MM.1S (cell line): ENCODE data around the gene KPRP.

Source experiments
- DNase-seq: peaks from one replicate; pipeline ENCODE4 v3.0.0-alpha.2; 2015
- H2AFZ ChIP-seq: fragments of 300-600 bp; sonication (generic); 2 replicates; pipeline ENCODE4 v1.6.0; 2016; ENCODE audit warnings: antibody characterized with exemption, low read length
- H3F3A ChIP-seq: fragments of 300-600 bp; sonication (generic); 2 replicates; pipeline ENCODE4 v1.6.1; 2016; ENCODE audit warnings: mild to moderate bottlenecking, antibody characterized with exemption, low read length, moderate library complexity, mixed read lengths; ENCODE audit not compliant: insufficient read depth
- H3K27ac ChIP-seq: fragments of 300-600 bp; sonication (generic); 2 replicates; pipeline ENCODE4 v1.5.1; 2016; ENCODE audit warnings: mild to moderate bottlenecking, low read length
- H3K27me3 ChIP-seq: fragments of 300-600 bp; sonication (generic); replicated peaks from 2 replicates; pipeline ENCODE4 v1.6.0; 2016; ENCODE audit warnings: low read length; ENCODE audit not compliant: insufficient read depth
- H3K36me3 ChIP-seq: fragments of 300-600 bp; sonication (generic); replicated peaks from 2 replicates; pipeline ENCODE4 v1.6.1; 2016; ENCODE audit warnings: mild to moderate bottlenecking, low read length, mixed read lengths; ENCODE audit not compliant: insufficient read depth
- H3K4me1 ChIP-seq: fragments of 300-600 bp; sonication (generic); 2 replicates; pipeline ENCODE4 v1.6.1; 2016; ENCODE audit warnings: low read length, mixed read lengths
- H3K4me2 ChIP-seq: fragments of 300-600 bp; sonication (generic); 2 replicates; pipeline ENCODE4 v1.6.0; 2016; ENCODE audit warnings: low read depth, low read length
- H3K4me3 ChIP-seq: fragments of 300-600 bp; sonication (generic); 2 replicates; pipeline ENCODE4 v1.5.1; 2016; ENCODE audit warnings: low read length, mixed read lengths
- H3K79me2 ChIP-seq: fragments of 300-600 bp; sonication (generic); 2 replicates; pipeline ENCODE4 v1.6.1; 2016; ENCODE audit warnings: mixed run types, low read length, mixed read lengths
- H3K9ac ChIP-seq: fragments of 300-600 bp; sonication (generic); 2 replicates; pipeline ENCODE4 v1.6.1; 2016; ENCODE audit warnings: low read length, mixed read lengths
- H3K9me2 ChIP-seq: fragments of 300-600 bp; sonication (generic); replicated peaks from 2 replicates; pipeline ENCODE4 v1.6.1; 2016; ENCODE audit warnings: mild to moderate bottlenecking, low read length, mixed read lengths; ENCODE audit not compliant: insufficient read depth
- H3K9me3 ChIP-seq: fragments of 300-600 bp; sonication (generic); replicated peaks from 2 replicates; pipeline ENCODE4 v1.6.1; 2016; ENCODE audit warnings: mild to moderate bottlenecking, low read length, mixed read lengths; ENCODE audit not compliant: insufficient read depth
- H4K20me1 ChIP-seq: fragments of 300-600 bp; sonication (generic); 2 replicates; pipeline ENCODE4 v1.6.1; 2016; ENCODE audit warnings: mild to moderate bottlenecking, low read length, moderate library complexity, mixed read lengths; ENCODE audit not compliant: insufficient read depth
- CTCF ChIP-seq: fragments of 300-600 bp; sonication (generic); IDR thresholded peaks from 2 replicates; pipeline ENCODE4 v1.5.1; 2016; ENCODE audit warnings: antibody characterized with exemption, low read length, mixed read lengths
- EZH2 ChIP-seq: fragments of 300-600 bp; sonication (generic); optimal IDR thresholded peaks from 2 replicates; pipeline ENCODE3; 2017; ENCODE audit warnings: low read depth, mild to moderate bottlenecking, antibody characterized with exemption, low read length, mixed read lengths
- EZH2phosphoT487 ChIP-seq: fragments of 300-600 bp; sonication (generic); IDR thresholded peaks from 2 replicates; pipeline ENCODE4 v1.6.1; 2018; ENCODE audit warnings: antibody characterized with exemption, low read length

The KPRP gene

DNA sequence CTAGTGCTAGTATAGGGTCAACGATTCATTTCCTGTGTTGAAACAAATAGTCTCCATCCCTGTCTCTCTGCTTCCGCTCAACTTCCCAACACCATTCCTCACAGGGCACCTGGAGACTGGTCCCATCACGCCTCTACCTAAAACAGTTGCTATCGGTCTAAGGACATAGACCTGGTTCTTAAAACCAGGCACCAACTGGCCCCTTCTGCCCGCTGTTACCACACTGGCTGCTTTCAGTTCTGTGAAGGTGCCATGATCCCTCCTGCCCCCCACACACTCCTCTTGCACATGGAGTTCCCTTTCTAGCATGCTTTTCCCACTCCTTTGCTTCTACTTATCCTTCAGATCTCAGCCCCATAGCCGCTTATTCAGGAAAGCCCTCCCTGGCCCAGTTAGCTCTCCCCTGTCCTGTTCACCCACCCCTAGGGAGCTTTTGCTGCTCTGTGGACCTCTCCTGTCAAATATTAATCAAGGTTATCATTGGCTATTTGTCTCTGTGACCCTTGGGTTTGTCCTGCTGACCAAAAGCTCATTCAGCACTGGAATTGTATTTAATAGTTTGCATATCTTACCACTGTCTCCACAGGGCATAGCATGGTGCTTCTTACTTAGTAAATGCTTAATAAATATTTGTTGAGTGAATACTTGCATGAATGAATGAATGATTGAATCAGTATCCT is 11.9 kb upstream of the KPRP start:
- Histone ChIP-seq H3K4me1 (no peaks in the 10 kb centered on the region), H4K20me1 (no peaks in the 10 kb centered on the region), H3K27me3 (no peaks in the 10 kb centered on the region), H2AFZ (no peak overlapping the region), H3K79me2 (no peaks in the 10 kb centered on the region), H3F3A (no peaks in the 10 kb centered on the region), H3K9me2 (no peaks in the 10 kb centered on the region), H3K36me3 (no peaks in the 10 kb centered on the region), H3K27ac (no peak overlapping the region), H3K4me3 (no peak overlapping the region), H3K9ac (no peak overlapping the region), H3K4me2 (no peak overlapping the region), H3K9me3 (no peaks in the 10 kb centered on the region)
- no peak for DNase-seq
- TF ChIP-seq EZH2 (no peak), EZH2phosphoT487 (no peak)

GRCh38 chr1:152747831-152748230 is 10.0 kb upstream of the KPRP start:
- H3F3A ChIP-seq = no peaks in the 10 kb centered on the region
- no peaks in the 10 kb centered on the region for H3K4me1 ChIP-seq
- no peak overlapping the region for H3K9ac ChIP-seq
- H3K27me3 ChIP-seq = no peaks in the 10 kb centered on the region
- DNase-seq = no peak
- no peaks in the 10 kb centered on the region for H3K9me3 ChIP-seq
- no peak overlapping the region for H2AFZ ChIP-seq
- no peak overlapping the region for H3K4me2 ChIP-seq
- TF ChIP-seq EZH2 = no peak
- no peak for TF ChIP-seq CTCF
- TF ChIP-seq EZH2phosphoT487 = no peak
- H3K27ac ChIP-seq = no peak overlapping the region
- H3K4me3 ChIP-seq = no peak overlapping the region
- no peaks in the 10 kb centered on the region for H4K20me1 ChIP-seq
- no peaks in the 10 kb centered on the region for H3K36me3 ChIP-seq
- no peaks in the 10 kb centered on the region for H3K9me2 ChIP-seq
- H3K79me2 ChIP-seq = no peaks in the 10 kb centered on the region

DNA sequence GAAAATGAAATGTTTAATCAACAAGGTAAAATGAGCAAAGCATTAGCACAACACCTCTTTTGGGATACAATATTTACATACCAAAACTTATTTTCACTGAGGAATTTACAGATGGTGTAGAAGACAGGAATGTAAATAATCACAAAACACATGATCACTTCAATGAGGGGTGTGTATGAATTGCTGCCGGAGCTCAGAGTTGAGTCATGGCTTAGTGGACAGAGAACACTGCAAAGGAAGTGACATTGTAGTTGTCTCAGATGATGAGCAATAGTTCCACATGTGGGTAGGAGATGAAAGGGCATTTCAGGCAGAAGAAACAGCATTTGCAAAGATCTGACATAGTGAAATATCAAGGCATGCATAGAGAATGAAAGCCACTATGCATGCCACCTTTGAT is 5.6 kb upstream of the KPRP start:
- Histone ChIP-seq H3K27ac (no peak overlapping the region), H3F3A (no peaks in the 10 kb centered on the region), H3K27me3 (no peaks in the 10 kb centered on the region), H3K79me2 (no peaks in the 10 kb centered on the region), H3K36me3 (no peaks in the 10 kb centered on the region), H4K20me1 (no peaks in the 10 kb centered on the region), H3K4me1 (no peaks in the 10 kb centered on the region), H2AFZ (no peak overlapping the region), H3K9me3 (no peaks in the 10 kb centered on the region), H3K9ac (no peak overlapping the region), H3K4me3 (no peak overlapping the region), H3K9me2 (no peaks in the 10 kb centered on the region), H3K4me2 (no peak overlapping the region)
- TF ChIP-seq EZH2phosphoT487 = no peak
- no peak for DNase-seq

GRCh38 chr1:152753586-152753985 is 4.2 kb upstream of the KPRP start:
- no peaks in the 10 kb centered on the region for H3F3A ChIP-seq
- no peaks in the 10 kb centered on the region for H3K36me3 ChIP-seq
- H3K4me2 ChIP-seq = no peak overlapping the region
- TF ChIP-seq EZH2 = no peak
- TF ChIP-seq EZH2phosphoT487 = no peak
- TF ChIP-seq CTCF = no peak
- no peaks in the 10 kb centered on the region for H4K20me1 ChIP-seq
- no peak overlapping the region for H2AFZ ChIP-seq
- no peak overlapping the region for H3K4me3 ChIP-seq
- no peaks in the 10 kb centered on the region for H3K27me3 ChIP-seq
- H3K9ac ChIP-seq = no peak overlapping the region
- H3K9me3 ChIP-seq = no peaks in the 10 kb centered on the region
- H3K4me1 ChIP-seq = no peaks in the 10 kb centered on the region
- H3K9me2 ChIP-seq = no peaks in the 10 kb centered on the region
- no peak overlapping the region for H3K27ac ChIP-seq
- no peak for DNase-seq
- no peaks in the 10 kb centered on the region for H3K79me2 ChIP-seq
